KOPT-K1 (cell line): ENCODE results near the gene SLC5A11.

ENCODE experiments used
- H3K27ac ChIP-seq: fragments of 200-600 bp; sonication (generic); 2 replicates; pipeline ENCODE4 v1.5.1; 2016; ENCODE audit warnings: antibody characterized with exemption, mild to moderate bottlenecking, low read depth, low read length; ENCODE audit not compliant: poor library complexity, severe bottlenecking
- H3K36me3 ChIP-seq: fragments of 200-600 bp; sonication (generic); 2 replicates; pipeline ENCODE4 v1.5.1; 2017; ENCODE audit warnings: antibody characterized with exemption, mild to moderate bottlenecking, low read length, moderate library complexity; ENCODE audit not compliant: insufficient read depth
- H3K9me3 ChIP-seq: fragments of 200-600 bp; sonication (generic); 2 replicates; pipeline ENCODE4 v1.5.1; 2017; ENCODE audit warnings: antibody characterized with exemption, low read length, mild to moderate bottlenecking; ENCODE audit not compliant: insufficient read depth, poor library complexity, severe bottlenecking

Gene SLC5A11

DNA sequence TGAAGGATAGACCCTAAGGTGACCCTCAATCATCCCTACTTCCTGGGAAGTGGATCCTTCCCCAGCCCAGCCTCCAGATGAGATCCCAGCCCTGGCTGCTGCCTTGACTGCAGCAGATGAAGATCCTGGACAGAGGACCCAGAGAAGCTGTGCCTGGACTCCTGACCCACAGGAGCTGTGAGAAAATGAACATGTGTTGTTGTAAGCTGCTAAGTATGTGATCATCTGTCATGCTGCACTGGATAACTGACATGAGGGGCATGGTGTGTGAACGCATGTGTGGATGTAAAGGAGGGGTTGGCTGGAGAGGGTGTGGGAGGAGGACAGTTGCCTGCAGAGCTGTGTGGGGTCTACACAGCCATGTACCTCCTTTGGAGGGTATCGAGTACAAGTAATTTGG is 69.3 kb downstream of the SLC5A11 start:
- Histone ChIP-seq H3K36me3 (peaks cover 28% of the 10 kb centered on the region), H3K27ac (no peak overlapping the region)

DNA sequence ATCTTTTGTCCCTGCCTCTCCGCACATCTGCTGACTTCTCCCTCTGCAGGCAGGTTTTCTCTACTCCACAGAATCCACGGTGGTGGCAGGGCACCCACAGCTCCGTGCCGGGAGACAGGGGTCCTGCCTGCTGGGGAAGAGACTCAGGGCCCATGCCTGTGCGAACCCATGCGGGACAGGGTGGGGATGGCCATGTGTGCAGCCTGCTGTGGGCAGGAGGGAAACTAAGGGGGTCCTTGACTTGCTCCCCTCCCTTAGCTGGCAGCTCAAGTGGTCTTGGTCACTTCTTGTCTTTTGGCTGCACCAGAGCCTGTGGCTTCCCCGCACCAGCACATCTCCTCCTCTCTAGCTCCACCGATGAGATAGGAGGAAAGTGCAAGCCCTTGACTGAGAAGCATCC is 69.8 kb downstream of the SLC5A11 start:
- peaks cover 33% of the 10 kb centered on the region for H3K36me3 ChIP-seq
- H3K27ac ChIP-seq = no peak overlapping the region
- no peaks in the 10 kb centered on the region for H3K9me3 ChIP-seq

More for the DNA sequence above, 69.3 kb downstream of the SLC5A11 start:
- no peaks in the 10 kb centered on the region for H3K9me3 ChIP-seq

DNA sequence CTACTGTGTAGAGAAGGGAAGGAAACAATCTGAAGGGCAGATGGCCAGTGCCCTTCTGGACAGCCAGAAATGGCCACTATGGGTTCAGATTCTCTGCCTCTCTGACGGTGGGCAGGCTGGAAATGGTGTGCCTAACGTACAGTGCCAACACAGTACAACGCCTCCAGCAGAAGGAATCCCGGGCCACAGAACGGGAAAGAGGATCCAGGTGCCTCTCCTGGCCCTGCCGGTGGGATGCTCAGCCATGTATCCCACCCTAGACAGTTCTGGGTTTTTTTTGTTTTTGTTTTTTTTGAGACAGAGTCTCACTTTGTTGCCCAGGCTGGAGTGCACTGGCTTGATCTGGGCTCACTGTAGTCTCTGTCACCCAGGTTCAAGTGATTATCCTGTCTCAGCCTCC is 71.5 kb downstream of the SLC5A11 start:
- H3K36me3 ChIP-seq = peaks cover 46% of the 10 kb centered on the region

DNA sequence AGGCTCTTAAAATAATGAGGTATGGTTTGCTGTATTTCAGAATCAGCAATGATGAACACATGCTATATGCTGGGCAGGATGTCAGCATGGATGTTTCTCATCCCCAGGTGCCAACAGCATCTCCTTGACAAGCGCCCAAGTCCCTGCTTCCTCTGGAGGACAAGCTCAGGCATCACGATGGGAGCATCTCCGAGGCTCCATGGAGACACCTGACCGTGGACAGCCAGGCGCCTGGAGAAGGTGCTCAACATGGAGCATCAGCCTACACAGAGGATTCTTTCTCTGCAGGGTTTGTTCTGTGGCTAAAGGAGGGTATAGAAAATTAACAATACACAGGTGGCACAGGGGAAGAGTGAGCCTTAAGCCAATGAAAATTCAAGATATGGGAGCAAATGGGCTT is 72.1 kb downstream of the SLC5A11 start:
- peaks cover 48% of the 10 kb centered on the region for H3K36me3 ChIP-seq
- H3K9me3 ChIP-seq = no peaks in the 10 kb centered on the region
- H3K27ac ChIP-seq = no peak overlapping the region

More for the DNA sequence above, 71.5 kb downstream of the SLC5A11 start:
- Histone ChIP-seq H3K27ac (no peak overlapping the region), H3K9me3 (no peaks in the 10 kb centered on the region)

DNA sequence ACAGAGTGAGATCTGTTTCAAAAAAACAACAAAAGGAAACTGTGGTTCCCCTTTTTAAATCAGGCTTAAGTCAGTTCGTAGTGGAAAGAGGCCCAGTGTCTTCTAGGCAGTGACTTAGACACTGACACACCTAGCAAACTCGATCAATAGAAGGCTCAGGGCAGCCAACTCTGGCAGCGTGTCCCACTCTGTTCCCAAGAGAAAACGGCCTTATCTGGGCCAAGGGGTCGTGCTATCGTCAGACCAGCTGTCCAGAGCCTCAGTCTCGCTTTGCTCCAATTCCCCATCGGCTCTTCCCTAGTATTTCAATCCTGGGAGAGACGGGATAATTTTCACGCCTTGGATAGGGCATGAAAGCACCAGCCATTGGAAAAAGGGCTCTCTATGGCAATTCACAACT is 72.9 kb downstream of the SLC5A11 start:
- H3K27ac ChIP-seq = no peak overlapping the region
- no peaks in the 10 kb centered on the region for H3K9me3 ChIP-seq
- H3K36me3 ChIP-seq = peaks cover 52% of the 10 kb centered on the region

DNA sequence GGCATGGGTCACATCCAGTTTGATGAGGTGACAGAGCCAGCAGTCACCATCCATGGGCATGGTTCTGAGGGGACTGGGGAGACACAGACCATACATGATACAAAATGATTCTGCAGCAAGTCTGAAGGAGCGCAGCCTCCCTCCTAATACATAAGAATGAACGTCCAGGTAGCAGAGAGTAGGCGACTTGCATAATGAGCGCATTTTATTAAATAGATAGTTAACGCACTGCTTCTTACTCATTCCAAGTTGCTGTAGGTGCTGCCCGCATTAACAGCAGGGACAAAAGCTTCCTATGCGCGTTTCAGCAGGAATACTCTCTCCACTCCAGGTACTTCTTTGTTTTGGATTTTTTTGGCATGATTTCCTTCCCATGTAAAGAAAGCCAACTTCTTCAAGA is 73.8 kb downstream of the SLC5A11 start:
- Histone ChIP-seq H3K9me3 (no peaks in the 10 kb centered on the region), H3K27ac (no peak overlapping the region), H3K36me3 (peaks cover 56% of the 10 kb centered on the region)

DNA sequence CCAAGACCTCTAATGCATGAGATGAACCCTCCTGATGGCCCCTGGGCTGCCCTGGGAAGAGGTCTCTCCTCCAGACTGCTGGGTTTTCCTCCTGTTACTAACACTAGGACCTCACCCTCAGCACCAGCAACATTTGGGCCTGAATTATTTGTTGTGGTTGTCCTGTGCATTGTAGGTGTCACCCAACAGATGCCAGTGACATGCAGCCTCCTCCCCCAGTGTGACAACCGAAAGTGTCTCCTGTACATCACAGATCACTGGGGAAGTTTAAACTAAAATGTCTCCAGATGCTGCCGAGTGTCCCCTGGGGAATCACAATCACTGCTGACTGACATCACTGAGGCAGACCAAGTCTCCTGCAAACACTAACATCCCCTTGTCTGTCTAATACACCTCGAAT is 74.8 kb downstream of the SLC5A11 start:
- no peaks in the 10 kb centered on the region for H3K9me3 ChIP-seq
- no peak overlapping the region for H3K27ac ChIP-seq
- peaks cover 64% of the 10 kb centered on the region for H3K36me3 ChIP-seq

DNA sequence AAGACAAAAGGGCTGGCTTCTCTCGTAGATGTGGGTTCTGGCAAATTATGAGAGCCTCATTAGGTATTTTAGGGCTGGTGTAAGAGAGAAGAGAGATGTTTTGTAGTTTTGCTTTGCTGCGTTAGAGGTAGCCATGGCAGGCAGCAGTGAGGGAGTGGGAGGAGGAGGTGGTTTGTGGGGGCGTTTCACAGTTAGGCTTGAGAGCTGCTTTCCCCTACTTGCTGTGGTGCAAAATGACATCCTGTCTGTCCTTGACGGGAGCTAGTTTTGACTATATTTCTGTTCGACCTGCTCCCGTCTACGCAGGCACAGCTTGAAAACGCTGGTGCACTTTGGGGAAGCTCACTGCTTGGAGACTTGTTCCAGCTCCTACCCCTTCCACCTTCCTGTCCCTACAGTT is 75.5 kb downstream of the SLC5A11 start:
- Histone ChIP-seq H3K9me3 (no peaks in the 10 kb centered on the region), H3K36me3 (peaks cover 64% of the 10 kb centered on the region), H3K27ac (no peak overlapping the region)

DNA sequence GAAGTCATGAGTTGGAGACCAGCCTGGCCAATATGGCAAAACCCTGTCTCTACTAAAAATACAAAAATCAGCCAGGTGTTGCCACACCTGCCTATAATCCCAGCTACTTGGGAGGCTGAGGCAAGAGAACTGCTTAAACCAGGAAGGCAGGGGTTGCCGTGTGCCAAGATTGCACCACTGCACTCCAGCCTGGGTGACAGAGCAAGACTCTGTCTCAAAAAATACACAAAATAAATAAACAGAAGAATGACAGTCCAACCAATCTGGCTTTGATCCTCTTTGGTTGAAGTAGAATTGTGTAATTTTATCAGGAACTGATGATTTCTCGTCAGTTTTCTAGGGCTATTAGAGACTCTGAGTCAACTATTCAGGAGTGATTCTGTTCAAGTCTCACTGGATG is 79.4 kb downstream of the SLC5A11 start:
- H3K27ac ChIP-seq = no peak overlapping the region
- peaks cover 68% of the 10 kb centered on the region for H3K36me3 ChIP-seq
- no peaks in the 10 kb centered on the region for H3K9me3 ChIP-seq

DNA sequence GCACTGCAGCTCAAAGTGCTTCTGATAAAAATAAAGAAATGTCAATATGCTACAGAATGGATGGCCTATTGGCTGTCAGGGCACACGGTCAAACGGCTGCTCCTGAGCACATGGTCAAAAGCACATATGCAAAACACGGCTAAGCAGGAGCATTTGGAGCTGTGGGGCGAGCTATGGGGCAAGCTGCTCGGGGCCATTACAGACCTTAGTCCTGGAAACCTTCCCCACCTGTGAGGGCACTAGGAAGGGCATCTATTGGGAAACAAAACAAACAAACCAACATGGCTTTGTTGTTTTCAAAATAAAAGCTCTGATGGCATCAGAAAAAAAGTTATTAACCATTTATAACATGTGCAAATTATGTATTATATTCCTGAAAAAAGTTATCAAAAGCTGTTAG is 83.6 kb downstream of the SLC5A11 start:
- Histone ChIP-seq H3K9me3 (no peaks in the 10 kb centered on the region), H3K36me3 (peaks cover 80% of the 10 kb centered on the region), H3K27ac (no peak overlapping the region)

DNA sequence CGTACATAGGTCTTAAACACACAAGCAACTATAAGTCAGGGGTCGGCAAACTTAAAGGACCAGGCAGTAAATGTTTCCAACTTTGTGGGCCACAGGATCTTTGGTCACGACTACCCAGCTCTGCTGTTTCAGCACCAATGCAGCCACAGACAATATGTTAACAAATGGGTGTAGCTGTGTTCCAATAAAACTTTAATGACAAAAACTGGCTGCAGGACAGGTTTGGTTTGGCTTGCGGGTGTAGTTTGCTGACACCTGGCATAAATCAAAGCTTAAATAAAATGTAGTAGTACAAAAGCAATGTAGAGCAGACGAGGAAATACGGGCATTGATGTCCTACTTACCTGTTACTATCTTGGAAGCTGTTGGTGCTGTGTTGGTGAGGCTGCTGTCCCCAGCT is 84.7 kb downstream of the SLC5A11 start:
- H3K36me3 ChIP-seq = peaks cover 83% of the 10 kb centered on the region
- H3K9me3 ChIP-seq = no peaks in the 10 kb centered on the region
- no peak overlapping the region for H3K27ac ChIP-seq

DNA sequence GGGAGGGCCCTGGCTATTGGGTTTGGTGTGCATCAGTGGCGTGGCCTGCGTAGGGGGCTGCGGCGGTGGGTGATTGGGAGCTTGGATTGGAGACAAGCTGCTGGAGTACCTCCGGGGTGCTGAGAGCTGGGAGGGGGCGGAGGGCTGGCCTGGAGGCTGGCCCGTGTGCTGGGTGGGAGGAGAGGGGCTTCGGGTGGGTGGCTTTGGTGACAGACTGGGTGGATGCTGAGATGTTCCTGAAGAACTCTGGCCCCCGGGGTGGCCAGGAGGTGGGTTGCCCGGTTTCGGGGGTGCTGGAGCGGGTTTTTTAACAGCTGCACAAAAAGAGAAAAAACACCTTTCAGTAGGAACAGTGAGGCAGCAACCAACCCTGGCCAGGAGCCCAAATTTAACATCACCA is 85.3 kb downstream of the SLC5A11 start:
- H3K36me3 ChIP-seq = peaks cover 89% of the 10 kb centered on the region
- H3K9me3 ChIP-seq = no peaks in the 10 kb centered on the region
- H3K27ac ChIP-seq = no peak overlapping the region

DNA sequence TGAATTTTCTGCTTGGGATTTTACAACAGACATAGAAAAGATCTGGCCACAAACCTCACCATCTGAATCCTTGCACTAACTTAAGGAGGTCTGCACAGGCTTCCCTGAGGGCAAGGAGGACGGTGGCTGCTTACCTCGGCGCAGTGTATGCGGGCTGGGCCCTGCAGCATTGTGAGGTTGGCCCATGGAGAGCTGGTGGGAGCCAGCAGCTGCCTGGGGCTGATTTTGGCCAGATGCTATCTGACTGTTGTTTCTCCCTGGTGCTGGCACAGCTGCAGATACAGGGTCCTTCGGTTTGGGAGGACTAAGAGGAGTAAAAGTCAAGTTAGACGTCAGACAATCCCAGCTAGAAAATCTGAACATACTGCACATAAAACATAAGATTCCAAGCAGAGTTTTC is 89.6 kb downstream of the SLC5A11 start:
- peaks cover 84% of the 10 kb centered on the region for H3K36me3 ChIP-seq
- H3K9me3 ChIP-seq = no peaks in the 10 kb centered on the region

DNA sequence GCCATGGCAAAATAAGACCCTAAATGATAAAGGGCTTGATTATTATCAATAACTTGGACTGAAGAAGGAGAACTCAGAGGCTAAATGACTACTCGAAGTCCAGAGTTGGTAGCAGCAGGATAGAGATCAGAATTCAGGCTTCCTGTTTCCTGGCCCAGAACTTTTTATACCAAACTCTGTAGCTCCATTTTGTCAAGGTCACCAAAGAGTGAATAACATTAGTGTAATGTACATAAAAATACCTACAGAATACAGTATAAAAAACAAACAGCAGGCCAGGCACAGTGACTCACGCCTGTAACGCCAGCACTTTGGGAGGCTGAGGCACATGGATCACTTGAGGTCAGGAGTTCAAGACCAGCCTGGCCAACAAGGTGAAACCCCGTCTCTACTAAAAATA is 90.4 kb downstream of the SLC5A11 start:
- H3K27ac ChIP-seq = no peak overlapping the region
- peaks cover 84% of the 10 kb centered on the region for H3K36me3 ChIP-seq
- no peaks in the 10 kb centered on the region for H3K9me3 ChIP-seq

More for the DNA sequence above, 89.6 kb downstream of the SLC5A11 start:
- no peak overlapping the region for H3K27ac ChIP-seq

DNA sequence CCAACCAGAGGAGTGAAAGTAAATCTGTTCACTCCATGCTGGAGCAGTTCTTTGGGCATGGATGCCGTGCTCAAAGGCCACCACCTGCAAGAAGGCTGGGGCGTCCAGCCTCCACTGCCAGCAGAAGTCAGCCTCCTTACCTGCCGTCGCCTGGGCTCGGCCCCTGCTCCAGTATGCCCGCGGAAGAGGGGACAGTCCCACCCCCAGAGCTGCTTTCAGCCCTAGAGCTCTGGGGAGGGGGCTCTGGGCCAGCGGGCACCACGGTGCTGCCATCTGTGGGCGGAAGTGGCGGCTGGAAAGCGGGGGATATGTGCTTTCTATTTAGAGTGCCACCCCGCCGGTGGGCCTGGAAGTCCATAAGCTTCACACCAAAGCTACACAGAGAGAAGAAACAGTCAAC is 93.5 kb downstream of the SLC5A11 start:
- Histone ChIP-seq H3K9me3 (no peaks in the 10 kb centered on the region), H3K27ac (no peak overlapping the region), H3K36me3 (peaks cover 77% of the 10 kb centered on the region)

DNA sequence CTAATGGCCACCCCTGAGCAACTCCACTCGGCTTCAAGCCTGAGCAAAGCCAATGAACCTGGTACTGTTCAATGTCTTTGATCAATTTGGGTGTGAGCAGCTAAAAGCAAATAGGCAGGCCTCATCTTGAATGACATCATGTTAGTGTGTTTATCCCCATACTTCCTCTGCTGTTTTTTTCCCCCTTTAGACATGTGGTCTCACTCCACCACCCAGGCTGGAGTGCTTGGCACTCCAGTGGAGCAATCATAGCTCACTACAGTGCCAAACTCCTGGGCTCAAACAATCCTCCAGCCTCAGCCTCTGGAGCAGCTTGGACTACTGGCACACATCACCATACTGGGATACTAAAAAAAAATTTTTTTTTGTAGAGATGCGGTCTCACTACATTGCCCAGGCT is 94.0 kb downstream of the SLC5A11 start:
- Histone ChIP-seq H3K27ac (no peak overlapping the region), H3K36me3 (peaks cover 72% of the 10 kb centered on the region), H3K9me3 (no peaks in the 10 kb centered on the region)

DNA sequence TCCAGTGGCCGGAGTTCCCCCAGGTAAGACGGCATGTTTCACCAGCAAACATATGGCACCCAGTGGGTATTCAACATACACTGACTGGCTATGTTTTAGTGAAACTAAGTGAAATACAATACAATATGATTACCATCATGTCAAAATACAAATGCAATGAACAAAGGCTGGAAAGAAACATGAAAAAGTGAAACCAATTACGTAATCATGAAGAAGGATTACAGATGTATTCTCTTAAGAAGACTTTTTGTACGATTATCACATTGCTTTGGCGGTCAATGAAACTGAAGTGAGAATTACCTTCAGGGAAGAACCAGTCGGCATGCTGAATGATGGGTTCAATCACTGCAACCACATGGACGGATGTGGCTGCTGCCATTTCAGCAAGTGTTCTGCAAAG is 97.7 kb downstream of the SLC5A11 start:
- Histone ChIP-seq H3K36me3 (peaks cover 82% of the 10 kb centered on the region), H3K27ac (no peak overlapping the region), H3K9me3 (no peaks in the 10 kb centered on the region)
